PFSK-1 (cell line): Measurements from ENCODE around the gene GARIN3.

Experiments
- FOXP2 ChIP-seq: optimal IDR thresholded peaks from 2 replicates; pipeline ENCODE3; 2011; ENCODE audit warnings: borderline replicate concordance, control low read depth, inconsistent platforms; ENCODE audit not compliant: insufficient read depth; ENCODE audit errors: extremely low read length, extremely low read depth
- POLR2AphosphoS5 ChIP-seq: IDR thresholded peaks from 2 replicates; pipeline ENCODE4 v1.6.1; 2012; ENCODE audit warnings: low read depth, mild to moderate bottlenecking, control low read depth, low read length, moderate library complexity
- REST ChIP-seq, 2 experiments: IDR thresholded peaks; 2 replicates each; pipeline versions ENCODE4 v1.6.1 to v1.8.0; 2011 to 2012; ENCODE audit warnings: low read depth in 2 of 2, low read length in 2 of 2, control low read depth in 1 of 2, inconsistent platforms in 1 of 2, mild to moderate bottlenecking in 1 of 2, moderate library complexity in 1 of 2; ENCODE audit not compliant: insufficient read depth in 1 of 2
- SIN3A ChIP-seq: IDR thresholded peaks from 2 replicates; pipeline ENCODE4 v1.6.1; 2012; ENCODE audit warnings: mild to moderate bottlenecking, low read length, moderate library complexity, borderline replicate concordance; ENCODE audit not compliant: insufficient read depth
- TAF1 ChIP-seq: IDR thresholded peaks from 2 replicates; pipeline ENCODE4 v1.6.1; 2012; ENCODE audit warnings: low read length, control low read depth, borderline replicate concordance; ENCODE audit not compliant: insufficient read depth

Gene GARIN3

DNA sequence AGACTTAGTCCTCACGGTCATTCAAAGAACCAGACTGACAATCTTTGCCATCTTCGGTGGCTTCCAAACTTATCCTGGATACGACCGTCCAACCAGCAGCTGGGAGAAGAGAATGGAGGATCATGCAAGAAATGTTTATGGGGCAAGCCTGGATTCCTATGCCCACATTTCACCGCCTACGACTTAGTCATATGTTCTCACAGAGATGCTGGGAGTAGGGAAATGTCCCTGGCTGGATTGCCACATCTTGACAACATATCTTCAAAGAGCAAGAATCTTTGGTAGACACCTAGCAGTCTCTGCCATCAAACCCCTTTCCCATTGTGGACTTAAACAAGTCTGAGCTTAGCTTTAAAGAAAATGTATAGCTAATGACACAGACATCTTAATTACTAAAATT is 28.4 kb downstream of the GARIN3 start:
- no peak for TF ChIP-seq FOXP2
- TF ChIP-seq REST (IDR thresholded peaks at IDR 0.05; ENCODE audit: insufficient read depth in 1 of 2, low read depth in 2 of 2, low read length in 2 of 2) = no peak
- no peak for TF ChIP-seq SIN3A
- TF ChIP-seq TAF1 = no peak
- TF ChIP-seq POLR2AphosphoS5 = no peak

- TF ChIP-seq POLR2AphosphoS5 (no peak), TAF1 (no peak), FOXP2 (no peak), REST (IDR thresholded peaks at IDR 0.05; ENCODE audit: insufficient read depth in 1 of 2, low read depth in 2 of 2, low read length in 2 of 2) (no peak), SIN3A (no peak)
These were observed 33.8 kb downstream of the GARIN3 start for GRCh38 chr5:157132281-157132612.

DNA sequence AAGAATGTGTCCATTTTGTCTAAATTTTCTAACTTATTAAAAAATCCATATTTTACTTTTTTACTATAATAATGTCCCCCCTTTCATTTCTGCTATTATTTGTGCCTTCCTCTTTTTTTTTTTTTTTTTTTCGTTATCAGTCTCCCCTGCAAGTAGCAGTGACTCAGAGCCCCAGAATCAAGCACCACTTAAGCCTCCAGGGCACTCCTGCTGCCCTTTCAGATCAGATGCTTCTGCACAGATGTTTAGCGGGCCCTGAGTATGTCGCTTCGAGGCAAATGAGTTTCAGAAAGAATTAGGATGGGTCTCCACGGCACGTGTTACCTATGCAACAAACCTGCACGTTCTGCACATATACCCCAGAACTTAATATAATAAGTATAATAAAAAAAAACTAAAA is 35.1 kb downstream of the GARIN3 start:
- TF ChIP-seq REST (IDR thresholded peaks at IDR 0.05; ENCODE audit: insufficient read depth in 1 of 2, low read depth in 2 of 2, low read length in 2 of 2) (no peak), FOXP2 (no peak), SIN3A (no peak), TAF1 (no peak), POLR2AphosphoS5 (no peak)

DNA sequence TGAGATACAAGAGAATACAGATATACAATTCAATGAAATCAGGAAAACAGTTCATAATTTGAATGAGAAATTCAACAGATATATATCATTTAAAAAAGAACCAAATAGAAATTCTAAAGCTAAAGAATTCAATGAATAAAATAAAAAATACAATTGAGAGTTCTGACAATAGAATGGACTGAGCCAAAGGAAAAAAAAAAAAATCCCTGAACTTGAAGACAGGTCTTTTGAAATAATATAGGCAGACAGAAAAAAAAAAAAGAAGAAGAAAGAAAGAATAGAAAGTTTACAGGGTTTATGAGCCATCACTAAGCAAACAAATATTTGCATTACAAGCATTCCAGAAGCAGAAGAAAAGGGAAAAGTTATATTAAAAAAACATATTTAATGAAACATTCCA is 44.4 kb downstream of the GARIN3 start:
- no peak for TF ChIP-seq POLR2AphosphoS5
- no peak for TF ChIP-seq FOXP2
- TF ChIP-seq TAF1 = no peak
- no peak for TF ChIP-seq SIN3A
- no peak for TF ChIP-seq REST (IDR thresholded peaks at IDR 0.05; ENCODE audit: insufficient read depth in 1 of 2, low read depth in 2 of 2, low read length in 2 of 2)

- TF ChIP-seq REST (IDR thresholded peaks at IDR 0.05; ENCODE audit: insufficient read depth in 1 of 2, low read depth in 2 of 2, low read length in 2 of 2) (no peak), SIN3A (no peak)
These were observed 46.0 kb downstream of the GARIN3 start for GRCh38 chr5:157120102-157120501.
